HepG2 (cell line): Measurements from ENCODE around the gene LRIG3. TPM values are rescaled to one million over a fixed set of nuclear protein-coding genes. Genes with fewer than 3 reads are reported as not detected.

Experiments used
- ATAC-seq: fragments of 200-7000 bp; cut with Tn5 transposase; 3 replicates; pipeline ENCODE4 v1.9.1; 2020; ENCODE audit warnings: mild to moderate bottlenecking, moderate library complexity
- BruUV-seq: library from RNA; stranded (reverse); fragments of 400-500 nt; replicated peaks from 2 replicates; lab custom pipeline; 2021; lab: Mats Ljungman, UMichigan
- CTCF ChIA-PET: fragments of 300-600 bp; formaldehyde crosslinking; extraction: SDS; loops from one replicate; lab custom pipeline; 2021; ENCODE audit warnings: low total read pairs, inconsistent platforms, low intra/inter-chr PET ratio; lab: Yijun Ruan, JAX
- POLR2A ChIA-PET: fragments of 350-600 bp; sonication (Branson Sonifier 250); formaldehyde crosslinking; loops from one replicate; lab custom pipeline; 2020; ENCODE audit warnings: antibody characterized with exemption, inconsistent platforms; lab: Yijun Ruan, JAX
- DNase-seq: peaks from one replicate; pipeline ENCODE4 v3.0.0-alpha.2; 2015; ENCODE audit warnings: low spot score
- FAIRE-seq: peaks from 3 replicates; lab custom pipeline; 2011; peaks lifted over from hg19 to GRCh38; lab: Jason Lieb, UNC
- H2AFZ ChIP-seq: one replicate; pipeline ENCODE4 v1.6.1; 2011; ENCODE audit warnings: low read length, inconsistent platforms
- H3K27ac ChIP-seq: fragments of 300-600 bp; 3 replicates; pipeline ENCODE4 v1.8.0; 2011; ENCODE audit warnings: mixed run types, mild to moderate bottlenecking, mixed read lengths, low read length, inconsistent platforms; ENCODE audit not compliant: insufficient read depth; ENCODE audit errors: extremely low read length
- H3K27me3 ChIP-seq, 2 experiments: fragments of 200-600 bp in 1 of 2; 2 replicates in 1 of 2; 3 replicates in 1 of 2; pipeline versions ENCODE4 v1.6.0 to v1.8.0; 2011; ENCODE audit warnings: low read length in 2 of 2, mild to moderate bottlenecking in 2 of 2, moderate library complexity in 2 of 2, inconsistent platforms in 1 of 2; ENCODE audit not compliant: insufficient read depth in 2 of 2, control insufficient read depth in 1 of 2
- H3K36me3 ChIP-seq, 2 experiments: fragments of 200-600 bp in 1 of 2; replicated peaks in 1 of 2; 2 replicates in 1 of 2; 3 replicates in 1 of 2; pipeline versions ENCODE4 v1.5.1 to v1.8.0; 2011; ENCODE audit warnings: low read length in 2 of 2, inconsistent platforms in 1 of 2; ENCODE audit not compliant: insufficient read depth in 2 of 2, control insufficient read depth in 1 of 2
- H3K4me1 ChIP-seq: 2 replicates; pipeline ENCODE4 v1.5.1; 2012; ENCODE audit warnings: low read length, inconsistent platforms; ENCODE audit not compliant: insufficient read depth
- H3K4me2 ChIP-seq: 2 replicates; pipeline ENCODE4 v1.6.0; 2011; ENCODE audit warnings: low read depth, low read length, inconsistent platforms
- H3K4me3 ChIP-seq, 3 experiments: fragments of 200-600 bp in 1 of 3; sonication (generic), shearing (Covaris generic) in 1 of 3; replicated peaks in 1 of 3; 2 replicates each; pipeline ENCODE4 v1.5.1; 2011 to 2016; ENCODE audit warnings: low read length in 3 of 3, inconsistent platforms in 2 of 3, low read depth in 2 of 3, mild to moderate bottlenecking in 2 of 3, control low read depth in 1 of 3, mixed read lengths in 1 of 3; ENCODE audit not compliant: insufficient read depth in 1 of 3
- H3K79me2 ChIP-seq: one replicate; pipeline ENCODE4 v1.6.1; 2011; ENCODE audit warnings: low read length, inconsistent platforms; ENCODE audit not compliant: insufficient read depth
- H3K9ac ChIP-seq: 2 replicates; pipeline ENCODE4 v1.6.0; 2011; ENCODE audit warnings: mild to moderate bottlenecking, low read depth, low read length, inconsistent platforms; ENCODE audit not compliant: insufficient read depth
- H3K9me3 ChIP-seq: 2 replicates; pipeline ENCODE4 v1.5.1; 2012; ENCODE audit warnings: mild to moderate bottlenecking, low read length
- H4K20me1 ChIP-seq: 2 replicates; pipeline ENCODE4 v1.6.0; 2011; ENCODE audit warnings: inconsistent platforms, mild to moderate bottlenecking, low read length, moderate library complexity; ENCODE audit not compliant: insufficient read depth
- ELF4 ChIP-seq: sonication (generic); formaldehyde crosslinking; IDR thresholded peaks from 2 replicates; pipeline ENCODE4 v1.5.0; 2020; ENCODE audit warnings: missing genetic modification reagents, mild to moderate bottlenecking, moderate library complexity, borderline replicate concordance
- KDM5B ChIP-seq: sonication (generic); formaldehyde crosslinking; IDR thresholded peaks from 2 replicates; pipeline ENCODE4 v1.4.0; 2020; ENCODE audit warnings: missing genetic modification reagents, mild to moderate bottlenecking, borderline replicate concordance
- MAFG ChIP-seq: sonication (generic); formaldehyde crosslinking; IDR thresholded peaks from 2 replicates; pipeline ENCODE4 v1.5.1; 2020; ENCODE audit warnings: mild to moderate bottlenecking, missing genetic modification reagents
- MYNN ChIP-seq: sonication (generic); formaldehyde crosslinking; IDR thresholded peaks from 2 replicates; pipeline ENCODE4 v1.4.0; 2020; ENCODE audit warnings: mild to moderate bottlenecking, low read depth, missing genetic modification reagents
- THAP11 ChIP-seq: IDR thresholded peaks from 2 replicates; pipeline ENCODE4 v1.6.1; 2016; ENCODE audit warnings: missing biosample characterization, missing genetic modification reagents
- THYN1 ChIP-seq: sonication (generic); formaldehyde crosslinking; IDR thresholded peaks from 2 replicates; pipeline ENCODE4 v1.8.1; 2023; ENCODE audit warnings: low read depth, mild to moderate bottlenecking, moderate library complexity, missing genetic modification reagents, borderline replicate concordance
- YEATS4 ChIP-seq: sonication (generic); formaldehyde crosslinking; IDR thresholded peaks from 2 replicates; pipeline ENCODE4 v1.4.0; 2020; ENCODE audit warnings: missing genetic modification reagents, borderline replicate concordance
- ZKSCAN1 ChIP-seq: fragments of 150-350 bp; IDR thresholded peaks from 2 replicates; pipeline ENCODE4 v1.6.1; 2014; ENCODE audit warnings: low read length
- ZNF460 ChIP-seq: sonication (generic); formaldehyde crosslinking; IDR thresholded peaks from 2 replicates; pipeline ENCODE4 v1.5.1; 2020; ENCODE audit warnings: missing genetic modification reagents, mild to moderate bottlenecking, borderline replicate concordance
- ZNF567 ChIP-seq: sonication (generic); formaldehyde crosslinking; IDR thresholded peaks from 2 replicates; pipeline ENCODE4 v1.8.1; 2023; ENCODE audit warnings: mild to moderate bottlenecking, missing genetic modification reagents, borderline replicate concordance
- ZNF569 ChIP-seq: sonication (generic); formaldehyde crosslinking; IDR thresholded peaks from 2 replicates; pipeline ENCODE4 v1.5.0; 2020; ENCODE audit warnings: mild to moderate bottlenecking, missing genetic modification reagents, moderate library complexity, borderline replicate concordance
- ZNF589 ChIP-seq: sonication (generic); formaldehyde crosslinking; conservative IDR thresholded peaks from 2 replicates; pipeline ENCODE4 v1.8.0; 2022; ENCODE audit warnings: mild to moderate bottlenecking, moderate library complexity, missing genetic modification reagents
- ZNF672 ChIP-seq: sonication (generic); formaldehyde crosslinking; IDR thresholded peaks from 2 replicates; pipeline ENCODE4 v1.8.1; 2022; ENCODE audit warnings: missing genetic modification reagents
- ZNF772 ChIP-seq: sonication (generic); formaldehyde crosslinking; IDR thresholded peaks from 2 replicates; pipeline ENCODE4 v1.5.0; 2020; ENCODE audit warnings: mild to moderate bottlenecking, missing genetic modification reagents
- ZSCAN12 ChIP-seq: sonication (generic); formaldehyde crosslinking; IDR thresholded peaks from 2 replicates; pipeline ENCODE4 v1.9.0; 2021; ENCODE audit warnings: mild to moderate bottlenecking, missing genetic modification reagents
- ZSCAN31 ChIP-seq: sonication (generic); formaldehyde crosslinking; IDR thresholded peaks from 2 replicates; pipeline ENCODE4 v1.5.0; 2020; ENCODE audit warnings: low read depth, mild to moderate bottlenecking, missing genetic modification reagents
- WGBS: methylation state at CpG from one replicate; pipeline ENCODE4 v1.1.6; 2017; ENCODE audit warnings: low lambda C conversion rate; 5-methylcytosine and 5-hydroxymethylcytosine counted together
- in situ Hi-C: cut with HindIII; loops from 2 replicates; pipeline ENCODE4 v1.10.0; 2017; ENCODE audit warnings: low pct_unique_long_range_greater_than_20kb; ENCODE audit not compliant: extremely low pct_ligation_motif_present
- intact Hi-C: fragments of 100-400 bp; cut with micrococcal nuclease; formaldehyde crosslinking; loops from one replicate; pipeline ENCODE4 v1.10.0; 2022; ENCODE audit not compliant: unreplicated experiment
- polyA plus RNA-seq, 8 experiments: library from polyadenylated mRNA; depleted of rRNA in 3 of 8; stranded (reverse) in 7 of 8; unstranded in 1 of 8; fragments of >200 nt; fragmentation: Illumina TruSeq in 4 of 8; extraction: Trizol in 4 of 8; gene quantifications; 2 replicates each; pipeline versions ENCODE4 v1.2.1 to v1.2.3, GENCODE V29; 2011 to 2016; ENCODE audit warnings: low read depth in 4 of 8, missing spikeins in 1 of 8, mixed read lengths in 1 of 8; ENCODE audit not compliant: insufficient read depth in 1 of 8
- total RNA-seq, 5 experiments: library from RNA; depleted of rRNA; stranded (reverse); fragments of >200 nt; fragmentation: Illumina TruSeq; extraction: Trizol; gene quantifications; 2 replicates each; pipeline ENCODE4 v1.2.3, GENCODE V29; 2016; ENCODE audit warnings: low read depth in 1 of 5
- TF ChIP-seq, protein P1 (sequence below), 2 experiments: fragments of 450-650 bp in 1 of 2; sonication (generic) in 1 of 2; formaldehyde crosslinking; IDR thresholded peaks; 2 replicates each; pipeline versions ENCODE4 v1.5.0 to v1.8.0; 2020 to 2022; ENCODE audit warnings: mild to moderate bottlenecking in 1 of 2, missing genetic modification reagents in 1 of 2
- TF ChIP-seq, protein P2 (sequence below): sonication (generic); formaldehyde crosslinking; IDR thresholded peaks from 2 replicates; pipeline ENCODE4 v1.5.0; 2020; ENCODE audit warnings: mild to moderate bottlenecking, missing genetic modification reagents, borderline replicate concordance

The LRIG3 gene
- total and polyA plus RNA-seq, 2 of the 13 experiments (the other 11 are each of a cell fraction or from before 2014, with no cell fraction given) = 7.7 to 17.4 TPM

DNA sequence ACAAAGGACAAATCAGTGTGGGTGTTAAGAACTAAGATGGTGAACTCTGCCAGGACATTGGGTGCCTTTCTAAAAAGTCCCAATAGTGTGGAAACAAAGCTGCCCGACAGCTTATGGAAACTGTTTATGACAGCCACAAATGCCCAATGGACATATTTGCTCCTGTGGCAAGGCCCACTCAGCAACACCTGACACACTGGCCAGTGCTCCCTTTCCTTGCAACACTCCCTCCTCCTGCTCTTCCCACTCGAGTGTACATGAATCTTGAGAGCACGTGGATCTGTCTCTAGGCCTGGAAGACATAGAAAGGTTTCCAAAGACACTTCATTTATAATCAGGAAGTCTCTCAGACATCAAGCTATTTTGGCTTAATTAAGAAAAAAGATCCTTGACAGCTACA is 14.2 kb upstream of the LRIG3 start:
- no peak overlapping the region for H3K4me3 ChIP-seq
- 25% methylated on average over 3 of the region's 3 CpGs for WGBS
- H3K36me3 ChIP-seq = no peaks in the 10 kb centered on the region
- DNase-seq (no peak), FAIRE-seq (no peak), ATAC-seq (no peak)
- H3K4me1 ChIP-seq = no peaks in the 10 kb centered on the region
- no peak overlapping the region for H3K9ac ChIP-seq
- ChIA-PET CTCF (no interaction called here), POLR2A (no interaction called here)
- H3K79me2 ChIP-seq = no peaks in the 10 kb centered on the region
- H4K20me1 ChIP-seq = no peaks in the 10 kb centered on the region
- no peaks in the 10 kb centered on the region for H3K27me3 ChIP-seq
- no TSS peak for BruUV-seq
- no peak overlapping the region for H3K27ac ChIP-seq
- in situ Hi-C loops = no loop called here
- H3K9me3 ChIP-seq = no peaks in the 10 kb centered on the region
- no peak overlapping the region for H3K4me2 ChIP-seq
- H2AFZ ChIP-seq = no peak overlapping the region
- intact Hi-C loops = no loop called here
- TF ChIP-seq YEATS4 (no peak), KDM5B (CRISPR knock-in tag) (no peak), ZNF589 (no peak), ZSCAN12 (CRISPR knock-in tag) (no peak), ELF4 (CRISPR knock-in tag) (no peak), MYNN (CRISPR knock-in tag) (no peak), THAP11 (CRISPR knock-in tag) (no peak), ZKSCAN1 (no peak), ZNF569 (CRISPR knock-in tag) (no peak), ZSCAN31 (CRISPR knock-in tag) (no peak), ZNF672 (CRISPR knock-in tag) (no peak), MAFG (CRISPR knock-in tag) (no peak), ZNF460 (CRISPR knock-in tag) (no peak), THYN1 (no peak), ZNF772 (CRISPR knock-in tag) (no peak), ZNF567 (CRISPR knock-in tag) (no peak)
- TF ChIP-seq, protein P1, sequence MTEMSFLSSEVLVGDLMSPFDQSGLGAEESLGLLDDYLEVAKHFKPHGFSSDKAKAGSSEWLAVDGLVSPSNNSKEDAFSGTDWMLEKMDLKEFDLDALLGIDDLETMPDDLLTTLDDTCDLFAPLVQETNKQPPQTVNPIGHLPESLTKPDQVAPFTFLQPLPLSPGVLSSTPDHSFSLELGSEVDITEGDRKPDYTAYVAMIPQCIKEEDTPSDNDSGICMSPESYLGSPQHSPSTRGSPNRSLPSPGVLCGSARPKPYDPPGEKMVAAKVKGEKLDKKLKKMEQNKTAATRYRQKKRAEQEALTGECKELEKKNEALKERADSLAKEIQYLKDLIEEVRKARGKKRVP (CRISPR knock-in tag; IDR thresholded peaks at IDR 0.05) = no peak
- TF ChIP-seq, protein P2, sequence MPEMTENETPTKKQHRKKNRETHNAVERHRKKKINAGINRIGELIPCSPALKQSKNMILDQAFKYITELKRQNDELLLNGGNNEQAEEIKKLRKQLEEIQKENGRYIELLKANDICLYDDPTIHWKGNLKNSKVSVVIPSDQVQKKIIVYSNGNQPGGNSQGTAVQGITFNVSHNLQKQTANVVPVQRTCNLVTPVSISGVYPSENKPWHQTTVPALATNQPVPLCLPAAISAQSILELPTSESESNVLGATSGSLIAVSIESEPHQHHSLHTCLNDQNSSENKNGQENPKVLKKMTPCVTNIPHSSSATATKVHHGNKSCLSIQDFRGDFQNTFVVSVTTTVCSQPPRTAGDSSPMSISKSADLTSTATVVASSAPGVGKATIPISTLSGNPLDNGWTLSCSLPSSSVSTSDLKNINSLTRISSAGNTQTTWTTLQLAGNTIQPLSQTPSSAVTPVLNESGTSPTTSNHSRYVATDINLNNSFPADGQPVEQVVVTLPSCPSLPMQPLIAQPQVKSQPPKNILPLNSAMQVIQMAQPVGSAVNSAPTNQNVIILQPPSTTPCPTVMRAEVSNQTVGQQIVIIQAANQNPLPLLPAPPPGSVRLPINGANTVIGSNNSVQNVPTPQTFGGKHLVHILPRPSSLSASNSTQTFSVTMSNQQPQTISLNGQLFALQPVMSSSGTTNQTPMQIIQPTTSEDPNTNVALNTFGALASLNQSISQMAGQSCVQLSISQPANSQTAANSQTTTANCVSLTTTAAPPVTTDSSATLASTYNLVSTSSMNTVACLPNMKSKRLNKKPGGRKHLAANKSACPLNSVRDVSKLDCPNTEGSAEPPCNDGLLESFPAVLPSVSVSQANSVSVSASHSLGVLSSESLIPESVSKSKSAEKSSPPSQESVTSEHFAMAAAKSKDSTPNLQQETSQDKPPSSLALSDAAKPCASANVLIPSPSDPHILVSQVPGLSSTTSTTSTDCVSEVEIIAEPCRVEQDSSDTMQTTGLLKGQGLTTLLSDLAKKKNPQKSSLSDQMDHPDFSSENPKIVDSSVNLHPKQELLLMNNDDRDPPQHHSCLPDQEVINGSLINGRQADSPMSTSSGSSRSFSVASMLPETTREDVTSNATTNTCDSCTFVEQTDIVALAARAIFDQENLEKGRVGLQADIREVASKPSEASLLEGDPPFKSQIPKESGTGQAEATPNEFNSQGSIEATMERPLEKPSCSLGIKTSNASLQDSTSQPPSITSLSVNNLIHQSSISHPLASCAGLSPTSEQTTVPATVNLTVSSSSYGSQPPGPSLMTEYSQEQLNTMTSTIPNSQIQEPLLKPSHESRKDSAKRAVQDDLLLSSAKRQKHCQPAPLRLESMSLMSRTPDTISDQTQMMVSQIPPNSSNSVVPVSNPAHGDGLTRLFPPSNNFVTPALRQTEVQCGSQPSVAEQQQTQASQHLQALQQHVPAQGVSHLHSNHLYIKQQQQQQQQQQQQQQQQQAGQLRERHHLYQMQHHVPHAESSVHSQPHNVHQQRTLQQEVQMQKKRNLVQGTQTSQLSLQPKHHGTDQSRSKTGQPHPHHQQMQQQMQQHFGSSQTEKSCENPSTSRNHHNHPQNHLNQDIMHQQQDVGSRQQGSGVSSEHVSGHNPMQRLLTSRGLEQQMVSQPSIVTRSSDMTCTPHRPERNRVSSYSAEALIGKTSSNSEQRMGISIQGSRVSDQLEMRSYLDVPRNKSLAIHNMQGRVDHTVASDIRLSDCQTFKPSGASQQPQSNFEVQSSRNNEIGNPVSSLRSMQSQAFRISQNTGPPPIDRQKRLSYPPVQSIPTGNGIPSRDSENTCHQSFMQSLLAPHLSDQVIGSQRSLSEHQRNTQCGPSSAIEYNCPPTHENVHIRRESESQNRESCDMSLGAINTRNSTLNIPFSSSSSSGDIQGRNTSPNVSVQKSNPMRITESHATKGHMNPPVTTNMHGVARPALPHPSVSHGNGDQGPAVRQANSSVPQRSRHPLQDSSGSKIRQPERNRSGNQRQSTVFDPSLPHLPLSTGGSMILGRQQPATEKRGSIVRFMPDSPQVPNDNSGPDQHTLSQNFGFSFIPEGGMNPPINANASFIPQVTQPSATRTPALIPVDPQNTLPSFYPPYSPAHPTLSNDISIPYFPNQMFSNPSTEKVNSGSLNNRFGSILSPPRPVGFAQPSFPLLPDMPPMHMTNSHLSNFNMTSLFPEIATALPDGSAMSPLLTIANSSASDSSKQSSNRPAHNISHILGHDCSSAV (CRISPR knock-in tag) = no peak
